Measurements from ENCODE around the gene ITCH. TPM values are rescaled to one million over a fixed set of nuclear protein-coding genes. Genes with fewer than 3 reads are reported as not detected.
A peak's percentile ranks its signal among the peaks of the same experiment; 100 is the strongest.

ITCH gene
- total and polyA plus RNA-seq, 9 of the 15 experiments (the other 6 are each of a cell fraction or from before 2014, with no cell fraction given), result 7.5 to 53.0 (median 22.9) TPM

- Histone ChIP-seq H4K20me1 (replicated peaks; ENCODE audit: control insufficient read depth, insufficient read depth, low read length) (no peaks in the 10 kb centered on the region), H3K36me3 (ENCODE audit: control insufficient read depth, insufficient read depth, low read length) (peaks cover 11% of the 10 kb centered on the region; the same call in 1 of the 3 replicates), H3K9ac (ENCODE audit: insufficient read depth in 1 of 2, low read depth in 2 of 2, low read length in 2 of 2) (no peak overlapping the region; a peak in 1 of 4 replicates), H3K79me2 (ENCODE audit: control insufficient read depth, insufficient read depth, low read length) (no peaks in the 10 kb centered on the region), H3K27ac (ENCODE audit: extremely low read depth, low read depth, low read length) (no peak overlapping the region), H3K9me1 (ENCODE audit: control insufficient read depth, insufficient read depth, low read length) (no peaks in the 10 kb centered on the region), H3K4me2 (ENCODE audit: insufficient read depth, low read length) (no peak overlapping the region), H3K27me3 (ENCODE audit: control insufficient read depth in 2 of 2, insufficient read depth in 2 of 2, low read length in 2 of 2) (no peaks in the 10 kb centered on the region), H2AFZ (ENCODE audit: low read depth, low read length) (no peak overlapping the region), H3K4me3 (no peak overlapping the region), H3K9me3 (replicated peaks; ENCODE audit: control insufficient read depth, insufficient read depth, low read depth, low read length) (no peaks in the 10 kb centered on the region), H3K4me1 (replicated peaks in 1 of 2; ENCODE audit: control insufficient read depth in 2 of 2, insufficient read depth in 2 of 2, low read length in 2 of 2) (peaks cover 0 to 19% of the 10 kb centered on the region in 2 experiments; a peak in 2 of 5 replicates)
- BruUV-seq (replicated peaks), result no TSS peak
- TF ChIP-seq HEY1 (CRISPR knock-in tag; IDR thresholded peaks at IDR 0.05; ENCODE audit: borderline replicate concordance) (no peak), ZNF354B (CRISPR knock-in tag; IDR thresholded peaks at IDR 0.05) (no peak), RBM39 (optimal IDR thresholded peaks at IDR 0.05; ENCODE audit: low read depth, low read length) (no peak), TCF7L2 (IDR thresholded peaks at IDR 0.05; ENCODE audit: low read depth, low read length) (no peak), PHB (CRISPR knock-in tag; IDR thresholded peaks at IDR 0.05) (no peak), SMARCE1 (IDR thresholded peaks at IDR 0.05) (no peak), HLTF (IDR thresholded peaks at IDR 0.05) (no peak)
- TF ChIP-seq, protein P1, sequence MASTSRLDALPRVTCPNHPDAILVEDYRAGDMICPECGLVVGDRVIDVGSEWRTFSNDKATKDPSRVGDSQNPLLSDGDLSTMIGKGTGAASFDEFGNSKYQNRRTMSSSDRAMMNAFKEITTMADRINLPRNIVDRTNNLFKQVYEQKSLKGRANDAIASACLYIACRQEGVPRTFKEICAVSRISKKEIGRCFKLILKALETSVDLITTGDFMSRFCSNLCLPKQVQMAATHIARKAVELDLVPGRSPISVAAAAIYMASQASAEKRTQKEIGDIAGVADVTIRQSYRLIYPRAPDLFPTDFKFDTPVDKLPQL (IDR thresholded peaks at IDR 0.05; ENCODE audit: extremely low read depth, insufficient read length), result no peak
- TF ChIP-seq, protein P2, sequence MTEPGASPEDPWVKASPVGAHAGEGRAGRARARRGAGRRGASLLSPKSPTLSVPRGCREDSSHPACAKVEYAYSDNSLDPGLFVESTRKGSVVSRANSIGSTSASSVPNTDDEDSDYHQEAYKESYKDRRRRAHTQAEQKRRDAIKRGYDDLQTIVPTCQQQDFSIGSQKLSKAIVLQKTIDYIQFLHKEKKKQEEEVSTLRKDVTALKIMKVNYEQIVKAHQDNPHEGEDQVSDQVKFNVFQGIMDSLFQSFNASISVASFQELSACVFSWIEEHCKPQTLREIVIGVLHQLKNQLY (CRISPR knock-in tag; conservative IDR thresholded peaks at IDR 0.05), result no peak
- in situ Hi-C loops (cut with MboI) (no loop called here), intact Hi-C loops (cut with micrococcal nuclease) (no loop called here)
- FAIRE-seq, result no peak
- ATAC-seq, result no peak
- DNase-seq (ENCODE audit: extremely low read depth in 1 of 4, low spot score in 3 of 4), result no peak
- ChIA-PET CTCF (ENCODE audit: low intra/inter-chr PET ratio) (no interaction called here), POLR2A (no interaction called here)
- WGBS (ENCODE audit: insufficient coverage, low coverage, missing lambda C conversion rate), result 95% methylated on average over 7 of the region's 7 CpGs
Measured at GRCh38 chr20:34560614-34561013, 197.5 kb downstream of the ITCH start.

MicroRNAs encoded within 50 kb of the gene (microRNA counts, 767-probe panel; counts per million panel counts)
- microRNA hsa-miR-644a, result 499 counts per million, percentile 9 among the panel's probes with 10 or more counts

Small RNAs within 50 kb of the gene (microRNA-seq; reads per million reads assigned to microRNA genes)
- gene MIR644A (ENCODE audit: borderline microRNAs expressed), result not detected

Small RNAs within 50 kb of the gene (small RNA-seq; reads per million reads assigned to genes)
- gene AL356299.1 (not detected), gene MIR644A (not detected), gene RF00019 (not detected)

Other genes starting within 250 kb of the ITCH start
- not detected in 2 replicates for gene ASIP, start 121.8 kb upstream of the ITCH start, total RNA-seq (2014; rRNA removed)
- gene ASIP, start 121.8 kb upstream of the ITCH start, total RNA-seq (2014; rRNA removed; fragmentation: Illumina TruSeq; extraction: Trizol), result not detected in 2 replicates
- gene ASIP, start 121.8 kb upstream of the ITCH start, total RNA-seq (2015; rRNA removed; fragmentation: Illumina TruSeq; extraction: Trizol), result not detected in 2 replicates
- gene ASIP, start 121.8 kb upstream of the ITCH start, total RNA-seq (2021), result not detected in 2 replicates
- not detected in 2 replicates for gene ASIP, start 121.8 kb upstream of the ITCH start, polyA plus RNA-seq (2011; rRNA removed)
- not detected in 2 replicates for gene ASIP, start 121.8 kb upstream of the ITCH start, polyA plus RNA-seq (2014; fragmentation: Illumina TruSeq; extraction: Trizol)
- not detected for gene ASIP, start 121.8 kb upstream of the ITCH start, polyA plus RNA-seq (2014; fragmentation: Nextera tagmentation; extraction: Ambion mirVana)
- gene ASIP, start 121.8 kb upstream of the ITCH start, polyA plus RNA-seq (2014; rRNA removed), result not detected in 2 replicates
- gene AHCY, start 59.9 kb upstream of the ITCH start, total RNA-seq (2014; rRNA removed), result 190 and 230 TPM in 2 replicates
- 118 and 136 TPM in 2 replicates for gene AHCY, start 59.9 kb upstream of the ITCH start, total RNA-seq (2014; rRNA removed; fragmentation: Illumina TruSeq; extraction: Trizol)
- gene AHCY, start 59.9 kb upstream of the ITCH start, total RNA-seq (2015; rRNA removed; fragmentation: Illumina TruSeq; extraction: Trizol), result 186 and 187 TPM in 2 replicates
- 251 and 261 TPM in 2 replicates for gene AHCY, start 59.9 kb upstream of the ITCH start, total RNA-seq (2021)
- gene AHCY, start 59.9 kb upstream of the ITCH start, polyA plus RNA-seq (2011; rRNA removed), result 244 and 287 TPM in 2 replicates
- 269 and 289 TPM in 2 replicates for gene AHCY, start 59.9 kb upstream of the ITCH start, polyA plus RNA-seq (2014; fragmentation: Illumina TruSeq; extraction: Trizol)
- 100 to 1,000 TPM in 1 of 2 experiments, 10 to 100 TPM in 1; 82.5 to 148 TPM for gene AHCY, start 59.9 kb upstream of the ITCH start, polyA plus RNA-seq (2014; fragmentation: Nextera tagmentation; extraction: Ambion mirVana)
- 211 and 237 TPM in 2 replicates for gene AHCY, start 59.9 kb upstream of the ITCH start, polyA plus RNA-seq (2014; rRNA removed)
- 101 and 142 TPM in 2 replicates for gene DYNLRB1, start 153.1 kb downstream of the ITCH start, total RNA-seq (2014; rRNA removed)
- 87.3 and 121 TPM in 2 replicates for gene DYNLRB1, start 153.1 kb downstream of the ITCH start, total RNA-seq (2014; rRNA removed; fragmentation: Illumina TruSeq; extraction: Trizol)
- gene DYNLRB1, start 153.1 kb downstream of the ITCH start, total RNA-seq (2015; rRNA removed; fragmentation: Illumina TruSeq; extraction: Trizol), result 135 and 145 TPM in 2 replicates
- 85.4 and 90.1 TPM in 2 replicates for gene DYNLRB1, start 153.1 kb downstream of the ITCH start, total RNA-seq (2021)
- gene DYNLRB1, start 153.1 kb downstream of the ITCH start, polyA plus RNA-seq (2011; rRNA removed), result 80.2 and 113 TPM in 2 replicates
- 286 and 358 TPM in 2 replicates for gene DYNLRB1, start 153.1 kb downstream of the ITCH start, polyA plus RNA-seq (2014; fragmentation: Illumina TruSeq; extraction: Trizol)
- gene DYNLRB1, start 153.1 kb downstream of the ITCH start, polyA plus RNA-seq (2014; fragmentation: Nextera tagmentation; extraction: Ambion mirVana), result 100 to 1,000 TPM; 172 to 191 TPM
- 48.7 and 59.0 TPM in 2 replicates for gene DYNLRB1, start 153.1 kb downstream of the ITCH start, polyA plus RNA-seq (2014; rRNA removed)
- 0.27 TPM in 1 of 2 replicates, not detected in the other for gene MAP1LC3A, start 195.4 kb downstream of the ITCH start, total RNA-seq (2014; rRNA removed)
- gene MAP1LC3A, start 195.4 kb downstream of the ITCH start, total RNA-seq (2014; rRNA removed; fragmentation: Illumina TruSeq; extraction: Trizol), result not detected in 2 replicates
- not detected in 2 replicates for gene MAP1LC3A, start 195.4 kb downstream of the ITCH start, total RNA-seq (2015; rRNA removed; fragmentation: Illumina TruSeq; extraction: Trizol)
- gene MAP1LC3A, start 195.4 kb downstream of the ITCH start, total RNA-seq (2021), result 0.22 and 0.38 TPM in 2 replicates
- not detected in 2 replicates for gene MAP1LC3A, start 195.4 kb downstream of the ITCH start, polyA plus RNA-seq (2011; rRNA removed)
- not detected in 2 replicates for gene MAP1LC3A, start 195.4 kb downstream of the ITCH start, polyA plus RNA-seq (2014; fragmentation: Illumina TruSeq; extraction: Trizol)
- gene MAP1LC3A, start 195.4 kb downstream of the ITCH start, polyA plus RNA-seq (2014; fragmentation: Nextera tagmentation; extraction: Ambion mirVana), result not detected
- 0.28 TPM in 1 of 2 replicates, not detected in the other for gene MAP1LC3A, start 195.4 kb downstream of the ITCH start, polyA plus RNA-seq (2014; rRNA removed)